ENCODE results near the gene NPAS1. TPM values are rescaled to one million over a fixed set of nuclear protein-coding genes. Genes with fewer than 3 reads are reported as not detected.

NPAS1 gene
- total RNA-seq, 1 experiment from 2014 or later: 4.6 TPM

DNA sequence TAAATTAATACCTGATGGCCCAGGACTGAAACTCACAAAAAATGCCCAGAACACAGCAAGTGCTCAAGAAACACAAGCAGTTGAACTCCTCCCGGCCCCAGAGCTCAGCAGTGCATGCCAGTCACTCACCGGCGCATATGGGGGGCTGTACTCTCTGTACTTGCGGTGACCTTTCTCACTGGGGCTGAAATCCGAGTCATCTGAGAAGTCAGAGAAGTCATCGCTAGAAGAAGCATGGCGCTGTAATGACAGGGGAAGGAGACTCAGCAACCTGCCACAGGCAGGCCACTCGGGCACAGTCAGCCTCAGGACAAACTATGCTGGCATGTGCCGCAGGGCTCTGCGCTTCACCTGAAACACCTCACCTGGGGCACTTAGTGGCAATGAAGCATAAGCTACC, 74.2 kb downstream of the NPAS1 start:
- Histone ChIP-seq H3K27ac (ENCODE audit: low read depth, low read length) (no peak overlapping the region), H3K4me3 (replicated peaks in 1 of 2; ENCODE audit: low read depth in 1 of 2, low read length in 2 of 2) (no peak overlapping the region), H3K9me3 (ENCODE audit: control insufficient read depth in 1 of 2, insufficient read depth in 1 of 2, low read depth in 1 of 2, low read length in 2 of 2) (no peaks in the 10 kb centered on the region), H3K4me1 (ENCODE audit: control insufficient read depth in 1 of 2, insufficient read depth in 2 of 2, low read length in 2 of 2) (peaks cover 40 to 52% of the 10 kb centered on the region in 2 experiments), H3K4me2 (ENCODE audit: low read length) (no peak overlapping the region), H3K9ac (ENCODE audit: low read length) (no peak overlapping the region), H3K9me2 (ENCODE audit: insufficient read depth) (no peaks in the 10 kb centered on the region), H4K20me1 (ENCODE audit: insufficient read depth) (no peaks in the 10 kb centered on the region), H3K79me2 (ENCODE audit: insufficient read depth, low read length) (peaks cover 35% of the 10 kb centered on the region), H3K27me3 (ENCODE audit: insufficient read depth, low read length) (no peaks in the 10 kb centered on the region), H2AFZ (ENCODE audit: low read depth, low read length, poor library complexity, severe bottlenecking) (no peak overlapping the region), H3K36me3 (ENCODE audit: control insufficient read depth in 1 of 2, insufficient read depth in 2 of 2, low read length in 2 of 2) (peaks cover 8 to 15% of the 10 kb centered on the region in 2 experiments; a peak in 3 of 4 replicates)
- RAD21 ChIA-PET (ENCODE audit: low non-redundant PET in 1 of 2, low total read pairs in 2 of 2, uncharacterized antibody in 2 of 2, unreplicated experiment in 2 of 2): no interaction called here
- no TSS peak for BruUV-seq (replicated peaks)
- TF ChIP-seq RAD21 (IDR thresholded peaks at IDR 0.05; ENCODE audit: low read depth) (no peak), POLR2AphosphoS5 (IDR thresholded peaks at IDR 0.05; ENCODE audit: low read depth, low read length) (no peak), SP1 (IDR thresholded peaks at IDR 0.05; ENCODE audit: low read depth) (no peak), FOSL1 (IDR thresholded peaks at IDR 0.05; ENCODE audit: low read depth) (no peak), EGR1 (IDR thresholded peaks at IDR 0.05; ENCODE audit: low read depth) (no peak), ZNF274 (IDR thresholded peaks at IDR 0.05; ENCODE audit: low read depth, low read length) (no peak), ZFX (IDR thresholded peaks at IDR 0.05) (no peak), EZH2phosphoT487 (IDR thresholded peaks at IDR 0.05; ENCODE audit: borderline replicate concordance) (no peak)
- TF ChIP-seq, protein P1, sequence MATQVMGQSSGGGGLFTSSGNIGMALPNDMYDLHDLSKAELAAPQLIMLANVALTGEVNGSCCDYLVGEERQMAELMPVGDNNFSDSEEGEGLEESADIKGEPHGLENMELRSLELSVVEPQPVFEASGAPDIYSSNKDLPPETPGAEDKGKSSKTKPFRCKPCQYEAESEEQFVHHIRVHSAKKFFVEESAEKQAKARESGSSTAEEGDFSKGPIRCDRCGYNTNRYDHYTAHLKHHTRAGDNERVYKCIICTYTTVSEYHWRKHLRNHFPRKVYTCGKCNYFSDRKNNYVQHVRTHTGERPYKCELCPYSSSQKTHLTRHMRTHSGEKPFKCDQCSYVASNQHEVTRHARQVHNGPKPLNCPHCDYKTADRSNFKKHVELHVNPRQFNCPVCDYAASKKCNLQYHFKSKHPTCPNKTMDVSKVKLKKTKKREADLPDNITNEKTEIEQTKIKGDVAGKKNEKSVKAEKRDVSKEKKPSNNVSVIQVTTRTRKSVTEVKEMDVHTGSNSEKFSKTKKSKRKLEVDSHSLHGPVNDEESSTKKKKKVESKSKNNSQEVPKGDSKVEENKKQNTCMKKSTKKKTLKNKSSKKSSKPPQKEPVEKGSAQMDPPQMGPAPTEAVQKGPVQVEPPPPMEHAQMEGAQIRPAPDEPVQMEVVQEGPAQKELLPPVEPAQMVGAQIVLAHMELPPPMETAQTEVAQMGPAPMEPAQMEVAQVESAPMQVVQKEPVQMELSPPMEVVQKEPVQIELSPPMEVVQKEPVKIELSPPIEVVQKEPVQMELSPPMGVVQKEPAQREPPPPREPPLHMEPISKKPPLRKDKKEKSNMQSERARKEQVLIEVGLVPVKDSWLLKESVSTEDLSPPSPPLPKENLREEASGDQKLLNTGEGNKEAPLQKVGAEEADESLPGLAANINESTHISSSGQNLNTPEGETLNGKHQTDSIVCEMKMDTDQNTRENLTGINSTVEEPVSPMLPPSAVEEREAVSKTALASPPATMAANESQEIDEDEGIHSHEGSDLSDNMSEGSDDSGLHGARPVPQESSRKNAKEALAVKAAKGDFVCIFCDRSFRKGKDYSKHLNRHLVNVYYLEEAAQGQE (IDR thresholded peaks at IDR 0.05; ENCODE audit: low read depth): no peak
- no peak for DNase-seq (ENCODE audit: low read depth, low spot score)
- POLR2A ChIA-PET: interaction anchor here (2.6 kb wide), 1 partner anchor 19 kb away, joined by 7 read pairs; the partner anchor contains the start of gene ZC3H4
- no peak for ATAC-seq
- CTCF ChIA-PET: no interaction called here
- intact Hi-C loops (cut with micrococcal nuclease): no loop called here
